Measurements from ENCODE around the gene PYGM. TPM values are rescaled to one million over a fixed set of nuclear protein-coding genes. Genes with fewer than 3 reads are reported as not detected.

The PYGM gene
- total and polyA plus RNA-seq, 2 of the 13 experiments (the other 11 are each of a cell fraction or from before 2014, with no cell fraction given) = 0.11 to 0.12 TPM

GRCh38 chr11:64778473-64779298, 18.9 kb upstream of the PYGM start, which contains the start of gene SF1:
TSS of gene SF1 (minus strand) at chr11:64778542. CDS start at chr11:64778392, 150 bp downstream.
- H4K20me1 ChIP-seq (ENCODE audit: insufficient read depth, low read length) = peaks cover 39% of the 10 kb centered on the region
- under 1% methylated on average over 31 of the region's 80 CpGs for WGBS (ENCODE audit: low lambda C conversion rate)
- BruUV-seq (replicated peaks) = no TSS peak
- peak within 1 kb of the TSS; percentile 94 to 98 (median 94) for H3K4me3 ChIP-seq (replicated peaks in 1 of 3; ENCODE audit: insufficient read depth in 1 of 3, low read depth in 2 of 3, low read length in 3 of 3)
- H3K79me2 ChIP-seq (ENCODE audit: insufficient read depth, low read length) = peaks cover 36% of the 10 kb centered on the region
- H3K9ac ChIP-seq (ENCODE audit: insufficient read depth, low read depth, low read length) = peak within 1 kb of the TSS; percentile 97
- H3K27ac ChIP-seq (ENCODE audit: extremely low read length, insufficient read depth, low read length) = peak within 1 kb of the TSS; percentile 99
- H3K4me2 ChIP-seq (ENCODE audit: low read depth, low read length) = peak within 1 kb of the TSS; percentile 95
- in situ Hi-C loops (cut with HindIII; ENCODE audit: extremely low pct_ligation_motif_present, low pct_unique_long_range_greater_than_20kb) (no loop called here), intact Hi-C loops (cut with micrococcal nuclease; ENCODE audit: unreplicated experiment) (loop anchor here (2.0 kb wide), 1 partner anchor 24 kb away; the partner anchor contains the start of gene MAP4K2)
- DNase-seq (ENCODE audit: low spot score) (peak; percentile 100), FAIRE-seq (peak; percentile 96), ATAC-seq (peak; percentile 97)
- no peaks in the 10 kb centered on the region for H3K9me3 ChIP-seq (ENCODE audit: low read length)
- CTCF ChIA-PET (ENCODE audit: low intra/inter-chr PET ratio, low total read pairs) = no interaction called here
- H3K4me1 ChIP-seq (ENCODE audit: insufficient read depth, low read length) = peaks cover 39% of the 10 kb centered on the region
- H2AFZ ChIP-seq (ENCODE audit: low read length) = peak within 1 kb of the TSS; percentile 21
- H3K36me3 ChIP-seq (replicated peaks in 1 of 2; ENCODE audit: control insufficient read depth in 1 of 2, insufficient read depth in 2 of 2, low read length in 2 of 2) = peaks cover 18 to 36% of the 10 kb centered on the region in 2 experiments
- H3K27me3 ChIP-seq (ENCODE audit: control insufficient read depth in 1 of 2, insufficient read depth in 2 of 2, low read length in 2 of 2) = no peaks in the 10 kb centered on the region; a peak in 1 of 5 replicates
- POLR2A ChIA-PET = interaction anchor here (0.6 to 2.0 kb wide), 35 partner anchors 8 to 644 kb away, joined by 3 to 24 read pairs (median 5); partner anchors contain the start of genes ARL2, EHD1, FAU and MAP4K2
- TF ChIP-seq ARID5B (CRISPR knock-in tag; IDR thresholded peaks at IDR 0.05) (no peak), ISX (CRISPR knock-in tag; conservative IDR thresholded peaks at IDR 0.05) (no peak), ZNF75D (CRISPR knock-in tag; IDR thresholded peaks at IDR 0.05; ENCODE audit: borderline replicate concordance) (no peak), MIER2 (CRISPR knock-in tag; IDR thresholded peaks at IDR 0.05) (no peak), ZNF772 (CRISPR knock-in tag; IDR thresholded peaks at IDR 0.05) (peak; percentile 44; the same call in 1 of the 2 replicates), ZBTB34 (CRISPR knock-in tag; IDR thresholded peaks at IDR 0.05) (no peak), TFAP4 (IDR thresholded peaks at IDR 0.05; ENCODE audit: borderline replicate concordance, low read depth) (no peak), ZNF207 (IDR thresholded peaks at IDR 0.05; ENCODE audit: borderline replicate concordance) (no peak), GTF3A (CRISPR knock-in tag; conservative IDR thresholded peaks at IDR 0.05) (no peak), TIGD3 (CRISPR knock-in tag; IDR thresholded peaks at IDR 0.05; ENCODE audit: borderline replicate concordance) (no peak), MATR3 (CRISPR knock-in tag; IDR thresholded peaks at IDR 0.05) (no peak), MXI1 (IDR thresholded peaks at IDR 0.05; ENCODE audit: borderline replicate concordance, low read depth, low read length) (no peak; the same call in 1 of the 3 replicates), ZFX (CRISPR knock-in tag; IDR thresholded peaks at IDR 0.05; ENCODE audit: low read depth) (peak; percentile 86), NCOR1 (IDR thresholded peaks at IDR 0.05; ENCODE audit: borderline replicate concordance, low read length) (no peak)

Measured in HepG2 (cell line).